ENCODE data around the gene JPH4.
"Not testable (repeated sequence)": the region's sequence is repeated elsewhere in the genome, so short reads cannot be mapped to it uniquely, and the experiment has no call there.

Gene JPH4

DNA sequence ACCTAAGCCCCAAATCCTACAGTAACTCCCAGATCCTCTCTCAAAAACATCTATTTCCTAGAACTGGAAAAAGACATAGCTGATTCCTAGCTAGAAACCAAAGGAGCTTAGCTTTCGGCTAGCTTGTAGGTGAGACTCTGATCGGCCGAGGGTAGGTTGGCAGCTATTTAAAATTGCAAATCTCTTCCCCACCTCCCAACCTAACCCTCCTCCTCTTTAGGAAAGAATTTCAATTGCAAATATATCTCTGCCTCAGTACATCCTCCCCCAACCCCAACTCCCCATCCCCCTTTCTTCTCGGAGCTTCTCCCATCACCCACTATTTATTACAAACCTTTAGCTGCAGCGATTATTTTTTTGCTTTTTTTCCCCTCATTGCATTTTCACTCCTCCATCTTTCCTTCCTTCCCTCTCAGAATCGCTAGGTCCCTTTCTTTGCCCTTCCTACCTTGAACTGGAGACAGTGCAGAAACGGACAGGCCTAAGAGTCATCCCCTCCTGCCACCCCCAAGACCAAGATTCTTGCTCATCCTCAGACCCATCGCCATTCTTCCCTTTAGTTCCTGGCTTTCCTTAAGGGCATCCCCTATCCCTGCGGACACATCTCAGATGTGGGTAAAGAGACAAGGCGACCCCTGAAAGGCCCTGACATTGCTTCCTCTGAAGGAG lies 40.4 kb downstream of the JPH4 start:
- peak in 1 of 10 donors; percentile 22 for DNase-seq
- intact Hi-C loops (cut with DNase I), result no loop called here

GRCh38 chr14:23537351-23538049 lies 41.1 kb downstream of the JPH4 start:
- DNase-seq, result peak in 4 of 10 donors; percentile 62 to 85 (median 85)
- intact Hi-C loops (cut with DNase I), result no loop called here

- DNase-seq, result peak in 3 of 10 donors; percentile 71 to 88 (median 80)
- intact Hi-C loops (cut with DNase I), result not testable (repeated sequence)
Measured at GRCh38 chr14:23536906-23537305, 41.7 kb downstream of the JPH4 start.

DNA sequence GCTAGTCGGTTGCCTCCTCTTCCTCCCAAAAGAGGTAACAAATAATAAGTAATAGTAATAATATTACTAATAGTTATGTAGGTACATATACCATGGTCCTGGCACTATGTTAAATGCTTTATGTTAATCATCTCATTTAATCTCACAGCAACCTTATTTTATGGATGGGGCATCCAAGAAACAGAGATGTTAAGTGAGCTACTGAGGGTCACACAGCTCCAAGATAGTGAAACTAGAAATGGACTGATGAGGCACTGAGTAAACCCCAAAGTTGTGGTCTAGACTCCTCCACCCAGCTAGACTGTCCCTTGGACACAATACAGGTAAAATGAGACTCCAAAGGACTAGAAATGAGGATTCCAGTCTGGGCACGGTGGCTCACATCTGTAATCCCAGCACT lies 42.1 kb downstream of the JPH4 start:
- DNase-seq, result no peak
- intact Hi-C loops (cut with DNase I), result no loop called here

DNA sequence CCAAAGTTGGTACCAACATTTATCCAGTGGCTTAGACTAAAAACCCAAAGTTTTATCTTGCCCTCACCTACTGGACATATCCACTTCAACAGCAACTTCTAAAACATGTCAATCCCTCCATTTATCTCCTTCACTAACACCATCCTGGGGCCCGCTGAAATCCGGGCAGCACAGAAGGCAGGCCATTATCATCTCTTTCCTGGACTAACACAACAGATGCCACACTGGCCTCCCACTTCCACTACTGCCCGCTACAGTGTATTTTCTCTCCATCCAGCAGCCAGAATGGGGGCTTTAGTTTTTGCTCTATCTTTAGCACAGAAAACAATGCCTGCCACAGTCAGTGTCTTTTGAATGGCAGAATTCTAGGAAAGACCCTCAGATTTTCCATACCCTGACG lies 42.6 kb downstream of the JPH4 start:
- intact Hi-C loops (cut with DNase I), result no loop called here

GRCh38 chr14:23533652-23534435 lies 44.7 kb downstream of the JPH4 start:
- intact Hi-C loops (cut with DNase I), result no loop called here
- peak in 1 of 10 donors; percentile 64 for DNase-seq

More for the DNA sequence above, 42.6 kb downstream of the JPH4 start:
- DNase-seq, result peak in 1 of 10 donors; percentile 54

- DNase-seq, result peak in 2 of 10 donors; percentile 57 to 74
- intact Hi-C loops (cut with DNase I), result no loop called here
Measured at GRCh38 chr14:23532658-23533057, 45.9 kb downstream of the JPH4 start.

DNA sequence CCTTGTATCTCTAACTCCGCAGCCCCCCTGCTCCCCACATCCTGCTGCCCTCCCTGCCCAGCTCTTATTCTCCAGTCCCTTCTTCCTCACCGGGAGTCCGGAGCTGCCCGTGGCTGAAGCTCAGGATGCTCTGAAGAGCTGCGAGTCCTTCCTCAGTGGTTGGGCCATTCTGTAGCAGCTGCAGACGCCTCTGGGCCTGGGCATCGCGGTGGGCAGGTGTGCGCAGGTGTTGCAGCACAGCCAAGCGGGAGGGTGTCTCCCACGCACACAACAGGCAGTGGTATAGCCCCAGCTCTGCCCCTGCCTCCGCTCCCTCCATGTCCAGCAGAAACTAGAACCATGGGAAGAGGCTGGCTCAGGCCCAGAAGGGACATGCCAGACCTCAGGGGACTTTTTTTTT lies 47.2 kb downstream of the JPH4 start:
- intact Hi-C loops (cut with DNase I), result no loop called here
- no peak for DNase-seq

DNA sequence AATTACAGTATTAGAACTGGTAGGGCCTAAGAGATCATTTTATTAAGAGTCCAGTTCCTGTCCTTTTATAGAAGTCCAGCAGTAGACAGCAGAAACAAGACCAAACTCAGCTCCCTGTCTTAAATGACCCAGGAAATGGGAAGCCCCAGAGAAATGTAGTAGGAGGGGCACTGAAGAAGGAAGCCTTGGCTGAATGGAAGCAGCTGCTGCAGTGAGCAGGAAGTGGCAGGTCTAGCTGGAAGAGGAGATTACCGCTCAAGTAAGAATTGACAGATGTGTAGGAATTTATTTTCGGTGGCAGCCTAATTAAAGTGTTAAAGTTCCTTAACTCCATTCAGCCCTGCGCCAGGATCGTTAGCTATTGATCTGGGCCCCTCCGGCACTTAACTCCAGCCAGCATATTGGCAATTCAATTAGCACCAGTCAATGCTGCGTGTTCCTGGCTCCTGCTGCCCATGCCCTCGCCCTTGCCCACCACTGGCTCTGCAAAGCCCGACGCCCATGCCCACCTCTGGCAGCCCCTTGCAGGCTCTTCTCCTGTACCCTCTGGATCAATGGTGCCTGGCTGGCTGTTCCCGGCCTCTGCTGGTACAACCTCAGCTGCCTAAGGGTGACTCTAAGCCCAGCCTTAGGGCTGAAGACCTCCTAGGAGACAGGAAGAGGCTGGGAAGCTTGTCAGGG lies 48.1 kb downstream of the JPH4 start:
- intact Hi-C loops (cut with DNase I), result no loop called here
- DNase-seq, result no peak

- intact Hi-C loops (cut with DNase I), result no loop called here
- no peak for DNase-seq
Measured at GRCh38 chr14:23529016-23529415, 49.6 kb downstream of the JPH4 start.

- peak in 3 of 10 donors; percentile 52 to 84 (median 78) for DNase-seq
- intact Hi-C loops (cut with DNase I), result no loop called here
Measured at GRCh38 chr14:23528555-23528954, 50.0 kb downstream of the JPH4 start.

- peak in 1 of 10 donors; percentile 49 for DNase-seq
- intact Hi-C loops (cut with DNase I), result no loop called here
Measured at GRCh38 chr14:23525611-23526010, 53.0 kb downstream of the JPH4 start.

DNA sequence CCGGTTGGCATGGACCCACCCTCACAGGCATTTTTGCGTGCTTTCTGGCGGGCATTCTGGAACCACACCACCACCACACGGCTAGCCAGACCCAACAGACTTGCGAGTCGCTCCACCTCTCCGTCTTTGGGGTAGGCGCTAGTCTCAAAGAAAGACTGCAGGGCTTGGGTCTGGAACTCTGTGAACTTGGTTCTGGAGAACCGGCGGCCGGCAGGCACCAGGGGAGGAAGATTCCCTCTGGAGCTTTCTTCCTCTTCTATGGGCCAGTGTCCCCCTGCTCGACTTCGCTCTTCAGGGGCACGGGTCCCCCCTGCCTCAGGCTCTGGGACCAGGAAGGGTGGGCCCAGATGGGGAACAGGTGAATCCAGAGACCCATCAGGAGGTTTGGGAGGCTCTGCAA lies 53.6 kb downstream of the JPH4 start:
- DNase-seq, result peak in 2 of 10 donors; percentile 63 to 75
- intact Hi-C loops (cut with DNase I), result no loop called here

GRCh38 chr14:23523229-23524016 lies 55.2 kb downstream of the JPH4 start:
- DNase-seq, result peak in 1 of 10 donors; percentile 54
- intact Hi-C loops (cut with DNase I), result no loop called here

DNA sequence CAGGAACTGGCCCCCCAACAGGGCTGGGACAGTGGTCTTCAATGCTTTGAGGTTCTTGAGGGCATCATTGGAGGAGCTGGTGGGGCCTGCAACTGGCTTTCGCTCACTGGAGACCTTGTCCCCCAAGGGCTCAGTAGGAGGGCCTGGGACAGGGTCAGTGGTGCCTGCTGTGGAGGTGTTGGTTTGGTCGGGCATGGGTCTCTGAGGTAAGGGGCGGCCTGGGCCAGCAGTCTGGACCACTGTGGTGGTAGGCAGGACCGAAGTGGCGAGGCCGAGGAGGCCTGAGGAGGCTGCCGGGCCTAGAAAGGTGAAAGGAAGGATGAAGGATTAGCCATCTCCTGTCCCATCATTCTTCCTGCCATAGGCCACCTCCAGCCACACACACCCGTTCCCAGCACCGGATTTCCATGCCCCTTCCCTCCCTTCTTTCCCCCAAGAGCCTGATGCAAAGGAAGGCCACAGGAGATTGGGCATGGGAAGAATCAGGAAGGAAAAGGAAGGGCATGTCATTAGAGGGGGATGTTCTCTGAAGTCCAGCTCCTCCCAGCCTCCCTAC lies 55.9 kb downstream of the JPH4 start:
- DNase-seq, result peak in 2 of 10 donors; percentile 63 to 77
- intact Hi-C loops (cut with DNase I), result no loop called here

DNA sequence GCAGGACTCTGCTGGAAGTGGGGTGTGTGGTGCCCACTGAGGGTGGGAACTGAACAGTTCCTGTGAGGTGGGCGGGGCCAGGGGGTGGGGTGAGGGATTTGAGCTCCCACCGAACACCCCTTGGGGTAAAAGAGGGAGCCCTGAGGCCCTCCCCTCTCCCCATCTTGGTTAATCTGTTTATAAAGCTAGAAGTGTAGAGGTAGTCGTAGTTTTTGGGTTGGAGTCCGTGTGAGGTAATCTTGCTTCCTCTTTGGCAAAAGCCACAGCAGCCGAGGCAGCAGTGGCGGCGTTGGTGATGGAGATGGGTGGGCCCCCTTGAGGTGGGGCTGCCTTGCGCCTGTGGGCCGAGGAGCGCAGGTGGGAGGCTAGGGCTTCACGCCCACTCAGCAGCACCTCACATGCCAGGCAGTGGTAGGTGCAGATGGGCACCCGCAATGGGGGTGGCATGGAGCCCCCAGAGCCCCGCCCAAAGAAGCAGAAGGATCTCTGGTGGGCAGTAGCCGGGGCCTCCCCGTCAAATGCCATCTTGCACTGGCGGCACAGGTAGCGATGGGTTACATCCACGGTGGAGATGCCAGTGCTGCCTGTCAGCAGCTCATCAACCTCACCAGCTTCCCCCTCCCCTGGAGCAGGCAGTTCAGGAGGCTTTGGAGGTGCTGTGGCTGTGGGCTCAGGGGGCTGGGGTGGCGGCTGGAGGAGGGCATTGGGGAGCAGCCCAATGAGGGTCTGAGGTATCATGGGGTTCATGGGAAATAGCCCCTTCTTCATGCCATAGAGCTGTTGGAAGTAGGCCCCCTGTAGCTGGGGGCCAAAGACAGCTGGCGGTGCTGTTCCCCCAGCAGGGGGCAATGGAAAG lies 56.6 kb downstream of the JPH4 start:
- peak in 2 of 10 donors; percentile 73 to 78 for DNase-seq
- intact Hi-C loops (cut with DNase I), result no loop called here

DNA sequence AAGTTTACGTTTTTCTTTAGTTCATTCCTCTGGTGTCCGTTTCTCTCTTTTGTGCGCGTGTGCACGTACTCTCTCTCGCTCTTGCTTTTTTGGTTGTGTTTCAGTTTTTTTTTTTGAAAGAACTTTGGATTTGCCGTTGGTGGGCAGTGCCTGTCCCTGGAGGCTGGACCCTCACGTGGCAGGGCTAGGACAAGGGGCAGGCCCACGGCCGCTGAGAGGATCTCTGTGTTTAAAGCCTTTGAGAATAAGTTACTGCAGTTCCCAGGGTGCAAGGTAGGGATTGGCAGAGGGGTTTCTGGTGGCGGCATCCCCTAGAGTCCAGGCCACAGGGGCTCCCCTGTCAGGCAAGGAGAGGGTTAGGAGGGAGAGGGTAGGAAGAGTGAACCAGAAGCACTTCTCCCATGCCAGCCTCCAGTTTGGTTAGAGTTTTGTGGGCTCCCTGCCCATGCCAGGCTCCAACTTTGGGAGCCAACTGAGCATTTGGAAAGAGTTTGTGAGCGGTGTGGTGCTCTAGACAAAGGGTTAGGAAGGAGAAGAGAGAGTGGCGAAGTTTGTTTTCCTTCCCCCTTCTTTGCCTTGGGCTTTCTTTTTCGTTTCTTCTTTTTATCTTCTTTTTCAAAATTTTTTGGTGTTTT lies 57.6 kb downstream of the JPH4 start:
- DNase-seq, result peak in 3 of 10 donors; percentile 75 to 85 (median 78)

DNA sequence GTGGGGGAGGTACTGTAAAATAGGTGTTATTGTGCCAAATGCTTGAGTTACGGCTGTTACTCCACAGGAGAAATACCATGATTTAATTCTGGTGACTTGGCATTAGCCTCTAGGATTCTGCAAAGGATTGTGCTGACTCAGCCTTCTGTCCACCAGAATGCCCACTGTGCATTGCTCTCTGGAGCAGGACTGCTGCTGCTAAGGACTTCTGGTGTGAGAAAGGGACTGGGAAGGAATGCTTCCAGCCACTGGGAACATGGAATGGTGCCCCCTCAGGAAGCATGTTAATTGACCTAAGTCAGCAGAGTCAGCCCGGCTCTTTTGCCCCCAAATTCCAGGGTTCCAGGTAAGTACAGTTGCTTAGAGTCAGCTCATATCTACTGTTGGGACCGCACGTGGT lies 59.9 kb downstream of the JPH4 start:
- intact Hi-C loops (cut with DNase I), result no loop called here
- no peak for DNase-seq

More for the DNA sequence above, 57.6 kb downstream of the JPH4 start:
- intact Hi-C loops (cut with DNase I), result no loop called here

All from posterior cingulate gyrus (tissue), 11 donors.